Measurements from ENCODE around the gene DCAF6.

Gene DCAF6

DNA sequence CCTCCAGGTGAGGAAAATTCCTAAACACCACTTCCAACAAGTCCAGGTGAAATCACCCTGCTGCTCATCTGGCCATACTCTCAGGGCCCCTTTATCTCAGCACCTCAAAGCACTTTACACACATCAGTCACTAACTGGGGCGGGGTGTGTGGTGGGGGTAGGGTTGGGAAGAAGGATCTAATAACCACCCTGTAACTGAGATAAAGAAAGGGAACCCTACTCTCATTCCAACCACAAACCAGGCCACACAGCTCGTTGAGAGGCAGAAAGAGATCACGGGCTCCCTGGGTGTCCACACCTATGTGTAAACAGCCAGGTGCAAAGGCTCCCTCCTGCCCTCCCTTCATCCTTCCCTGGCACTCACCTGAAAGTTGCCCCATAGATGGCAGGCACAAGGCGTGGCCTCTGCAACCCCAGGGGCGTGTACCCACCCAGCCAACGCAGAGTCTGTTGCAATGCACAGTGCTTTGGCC lies 179.9 kb downstream of the DCAF6 start:
- no peak for DNase-seq
- no peak for TF ChIP-seq EZH2 (IDR thresholded peaks at IDR 0.05; ENCODE audit: borderline replicate concordance, low read depth, low read length, severe bottlenecking)
- TF ChIP-seq, protein P1, sequence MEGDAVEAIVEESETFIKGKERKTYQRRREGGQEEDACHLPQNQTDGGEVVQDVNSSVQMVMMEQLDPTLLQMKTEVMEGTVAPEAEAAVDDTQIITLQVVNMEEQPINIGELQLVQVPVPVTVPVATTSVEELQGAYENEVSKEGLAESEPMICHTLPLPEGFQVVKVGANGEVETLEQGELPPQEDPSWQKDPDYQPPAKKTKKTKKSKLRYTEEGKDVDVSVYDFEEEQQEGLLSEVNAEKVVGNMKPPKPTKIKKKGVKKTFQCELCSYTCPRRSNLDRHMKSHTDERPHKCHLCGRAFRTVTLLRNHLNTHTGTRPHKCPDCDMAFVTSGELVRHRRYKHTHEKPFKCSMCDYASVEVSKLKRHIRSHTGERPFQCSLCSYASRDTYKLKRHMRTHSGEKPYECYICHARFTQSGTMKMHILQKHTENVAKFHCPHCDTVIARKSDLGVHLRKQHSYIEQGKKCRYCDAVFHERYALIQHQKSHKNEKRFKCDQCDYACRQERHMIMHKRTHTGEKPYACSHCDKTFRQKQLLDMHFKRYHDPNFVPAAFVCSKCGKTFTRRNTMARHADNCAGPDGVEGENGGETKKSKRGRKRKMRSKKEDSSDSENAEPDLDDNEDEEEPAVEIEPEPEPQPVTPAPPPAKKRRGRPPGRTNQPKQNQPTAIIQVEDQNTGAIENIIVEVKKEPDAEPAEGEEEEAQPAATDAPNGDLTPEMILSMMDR (IDR thresholded peaks at IDR 0.05; ENCODE audit: borderline replicate concordance, extremely low read depth, low read length, poor library complexity, severe bottlenecking), result no peak

GRCh38 chr1:168119750-168120149 lies 183.3 kb downstream of the DCAF6 start:
- H3K9me3 ChIP-seq (ENCODE audit: insufficient read depth, low read length, severe bottlenecking), result peaks cover 2% of the 10 kb centered on the region
- H3K27ac ChIP-seq (ENCODE audit: low read length), result no peak overlapping the region
- H3K4me1 ChIP-seq (ENCODE audit: insufficient read depth, low read length), result no peaks in the 10 kb centered on the region
- H3K4me3 ChIP-seq (ENCODE audit: low read depth in 1 of 2, low read length in 2 of 2), result no peak overlapping the region
- no peak overlapping the region for H2AFZ ChIP-seq (ENCODE audit: low read depth, low read length)
- H3K4me2 ChIP-seq (ENCODE audit: insufficient read depth, low read length), result no peak overlapping the region
- no peaks in the 10 kb centered on the region for H3K36me3 ChIP-seq (ENCODE audit: insufficient read depth, low read length)
- no peaks in the 10 kb centered on the region for H3K27me3 ChIP-seq (ENCODE audit: insufficient read depth, low read length, poor library complexity)
- ATAC-seq (ENCODE audit: insufficient read depth, low read depth) (no peak), DNase-seq (no peak)
- TF ChIP-seq, protein P1 (IDR thresholded peaks at IDR 0.05; ENCODE audit: borderline replicate concordance, extremely low read depth, low read length, poor library complexity, severe bottlenecking), result no peak
- no peak for TF ChIP-seq EZH2 (IDR thresholded peaks at IDR 0.05; ENCODE audit: borderline replicate concordance, low read depth, low read length, severe bottlenecking)
- no peak overlapping the region for H3K9ac ChIP-seq (ENCODE audit: low read depth, low read length)
- H4K20me1 ChIP-seq (ENCODE audit: insufficient read depth, low read length), result no peaks in the 10 kb centered on the region; the same call in 1 of the 2 replicates
- no peaks in the 10 kb centered on the region for H3K79me2 ChIP-seq (ENCODE audit: insufficient read depth, low read length)

More for the DNA sequence above, 179.9 kb downstream of the DCAF6 start:
- Histone ChIP-seq H4K20me1 (ENCODE audit: insufficient read depth, low read length) (no peaks in the 10 kb centered on the region), H3K4me3 (ENCODE audit: low read depth in 1 of 2, low read length in 2 of 2) (no peak overlapping the region), H3K27ac (ENCODE audit: low read length) (no peak overlapping the region), H3K27me3 (ENCODE audit: insufficient read depth, low read length, poor library complexity) (no peaks in the 10 kb centered on the region), H3K36me3 (ENCODE audit: insufficient read depth, low read length) (no peaks in the 10 kb centered on the region), H3K4me2 (ENCODE audit: insufficient read depth, low read length) (no peak overlapping the region), H2AFZ (ENCODE audit: low read depth, low read length) (no peak overlapping the region), H3K9me3 (ENCODE audit: insufficient read depth, low read length, severe bottlenecking) (peaks cover 2% of the 10 kb centered on the region), H3K79me2 (ENCODE audit: insufficient read depth, low read length) (no peaks in the 10 kb centered on the region), H3K9ac (ENCODE audit: low read depth, low read length) (no peak overlapping the region), H3K4me1 (ENCODE audit: insufficient read depth, low read length) (no peaks in the 10 kb centered on the region)
- ATAC-seq (ENCODE audit: insufficient read depth, low read depth), result no peak

- no peak for ATAC-seq (ENCODE audit: insufficient read depth, low read depth)
- no peak overlapping the region for H3K4me2 ChIP-seq (ENCODE audit: insufficient read depth, low read length)
- no peak overlapping the region for H3K4me3 ChIP-seq (ENCODE audit: low read depth in 1 of 2, low read length in 2 of 2)
- no peak overlapping the region for H2AFZ ChIP-seq (ENCODE audit: low read depth, low read length)
- peaks cover 2% of the 10 kb centered on the region for H3K9me3 ChIP-seq (ENCODE audit: insufficient read depth, low read length, severe bottlenecking)
- no peaks in the 10 kb centered on the region; the same call in 1 of the 2 replicates for H4K20me1 ChIP-seq (ENCODE audit: insufficient read depth, low read length)
- H3K4me1 ChIP-seq (ENCODE audit: insufficient read depth, low read length), result no peaks in the 10 kb centered on the region
- H3K27ac ChIP-seq (ENCODE audit: low read length), result no peak overlapping the region
- no peak for DNase-seq
- TF ChIP-seq EZH2 (IDR thresholded peaks at IDR 0.05; ENCODE audit: borderline replicate concordance, low read depth, low read length, severe bottlenecking), result no peak
- TF ChIP-seq, protein P1 (IDR thresholded peaks at IDR 0.05; ENCODE audit: borderline replicate concordance, extremely low read depth, low read length, poor library complexity, severe bottlenecking), result no peak
- H3K9ac ChIP-seq (ENCODE audit: low read depth, low read length), result no peak overlapping the region
- no peaks in the 10 kb centered on the region for H3K27me3 ChIP-seq (ENCODE audit: insufficient read depth, low read length, poor library complexity)
- no peaks in the 10 kb centered on the region for H3K79me2 ChIP-seq (ENCODE audit: insufficient read depth, low read length)
- no peaks in the 10 kb centered on the region for H3K36me3 ChIP-seq (ENCODE audit: insufficient read depth, low read length)
Observed at GRCh38 chr1:168121401-168122011, 185.0 kb downstream of the DCAF6 start.
